K562 (cell line): ENCODE data around the gene ERC2. TPM values are rescaled to one million over a fixed set of nuclear protein-coding genes. Genes with fewer than 3 reads are reported as not detected.

Source experiments
- ATAC-seq: fragments of 200-7000 bp; cut with Tn5 transposase; 3 replicates; pipeline ENCODE4 v1.9.1; 2020; ENCODE audit warnings: moderate library complexity
- BruUV-seq: library from RNA; stranded (reverse); fragments of 400-500 nt; replicated peaks from 2 replicates; lab custom pipeline; 2021; lab: Mats Ljungman, UMichigan
- CTCF ChIA-PET: fragments of 300-600 bp; formaldehyde crosslinking; extraction: SDS; loops from one replicate; lab custom pipeline; 2021; ENCODE audit warnings: low intra/inter-chr PET ratio; lab: Yijun Ruan, JAX
- POLR2A ChIA-PET: fragments of 300-600, 350-650 bp; sonication (Branson Sonifier 250); formaldehyde crosslinking; extraction: SDS; loops from one replicate; lab custom pipeline; 2021; ENCODE audit warnings: antibody characterized with exemption, inconsistent platforms; lab: Yijun Ruan, JAX
- DNase-seq, 4 experiments: peaks; one replicate each; pipeline versions ENCODE4 v3.0.0 to v3.0.0-alpha.2; 2011 to 2018; ENCODE audit warnings: low spot score in 3 of 4, mixed read lengths in 3 of 4; ENCODE audit errors: extremely low read depth in 1 of 4
- FAIRE-seq: peaks from 2 replicates; lab custom pipeline; 2011; peaks lifted over from hg19 to GRCh38; lab: Jason Lieb, UNC
- H2AFZ ChIP-seq: 2 replicates; pipeline ENCODE4 v1.6.0; 2011; ENCODE audit warnings: low read depth, low read length, control low read depth, inconsistent platforms
- H3K27ac ChIP-seq: fragments of 200-600 bp; 3 replicates; pipeline ENCODE4 v1.8.0; 2011; ENCODE audit warnings: low read depth, mild to moderate bottlenecking, control low read depth, inconsistent platforms, low read length, moderate library complexity, mixed read lengths; ENCODE audit errors: extremely low read depth
- H3K27me3 ChIP-seq, 2 experiments: fragments of 300-600 bp in 1 of 2; 2 replicates in 1 of 2; 3 replicates in 1 of 2; pipeline versions ENCODE4 v1.6.0 to v1.8.0; 2011; ENCODE audit warnings: inconsistent platforms in 2 of 2, low read length in 2 of 2, mild to moderate bottlenecking in 1 of 2, mixed read lengths in 1 of 2, moderate library complexity in 1 of 2; ENCODE audit not compliant: control insufficient read depth in 2 of 2, insufficient read depth in 2 of 2
- H3K36me3 ChIP-seq: fragments of 300-600 bp; 3 replicates; pipeline ENCODE4 v1.8.0; 2011; ENCODE audit warnings: mild to moderate bottlenecking, low read length, inconsistent platforms; ENCODE audit not compliant: control insufficient read depth, insufficient read depth
- H3K4me1 ChIP-seq, 2 experiments: fragments of 200-600 bp in 1 of 2; replicated peaks in 1 of 2; 2 replicates in 1 of 2; 3 replicates in 1 of 2; pipeline versions ENCODE4 v1.5.1 to v1.8.0; 2011; ENCODE audit warnings: inconsistent platforms in 2 of 2, low read length in 2 of 2, mild to moderate bottlenecking in 1 of 2, mixed read lengths in 1 of 2, moderate library complexity in 1 of 2; ENCODE audit not compliant: control insufficient read depth in 2 of 2, insufficient read depth in 2 of 2
- H3K4me2 ChIP-seq: 2 replicates; pipeline ENCODE4 v1.6.1; 2011; ENCODE audit warnings: low read length, control low read depth, inconsistent platforms, mixed read lengths; ENCODE audit not compliant: insufficient read depth
- H3K4me3 ChIP-seq: fragments of 200-600 bp; sonication (generic), shearing (Covaris generic); 2 replicates; pipeline ENCODE4 v1.5.1; 2016; ENCODE audit warnings: control low read depth, inconsistent platforms
- H3K79me2 ChIP-seq: fragments of 200-600 bp; 3 replicates; pipeline ENCODE4 v1.8.0; 2011; ENCODE audit warnings: low read length, inconsistent platforms; ENCODE audit not compliant: control insufficient read depth, insufficient read depth
- H3K9ac ChIP-seq, 2 experiments: 2 replicates each; pipeline versions ENCODE4 v1.6.0 to v1.6.1; 2011; ENCODE audit warnings: low read depth in 2 of 2, low read length in 2 of 2, control low read depth in 1 of 2, inconsistent platforms in 1 of 2, mild to moderate bottlenecking in 1 of 2, mixed read lengths in 1 of 2; ENCODE audit not compliant: insufficient read depth in 1 of 2
- H3K9me1 ChIP-seq: one replicate; pipeline ENCODE4 v1.6.0; 2011; ENCODE audit warnings: inconsistent platforms, mild to moderate bottlenecking, low read length, moderate library complexity; ENCODE audit not compliant: control insufficient read depth, insufficient read depth
- H3K9me3 ChIP-seq: replicated peaks from 2 replicates; pipeline ENCODE4 v1.5.1; 2011; ENCODE audit warnings: low read depth, low read length, inconsistent platforms; ENCODE audit not compliant: control insufficient read depth, insufficient read depth
- H4K20me1 ChIP-seq: replicated peaks from 2 replicates; pipeline ENCODE4 v1.6.1; 2011; ENCODE audit warnings: low read length, inconsistent platforms, mixed read lengths; ENCODE audit not compliant: control insufficient read depth, insufficient read depth
- CCAR2 ChIP-seq: fragments of 200-400 bp; formaldehyde crosslinking; IDR thresholded peaks from 2 replicates; pipeline ENCODE4 v1.6.1; 2017; ENCODE audit warnings: mild to moderate bottlenecking, low read depth, low read length
- DACH1 ChIP-seq: fragments of 450-650 bp; IDR thresholded peaks from 2 replicates; pipeline ENCODE4 v1.6.1; 2018; ENCODE audit not compliant: partially characterized antibody
- ELF2 ChIP-seq: fragments of 250-450 bp; sonication (Bioruptor Pico); IDR thresholded peaks from 2 replicates; pipeline ENCODE4 v1.5.0; 2021; ENCODE audit warnings: mild to moderate bottlenecking
- NR4A1 ChIP-seq, 2 experiments: fragments of 250-450 bp in 1 of 2; fragments of 450-650 bp in 1 of 2; sonication (Bioruptor Pico) in 1 of 2; IDR thresholded peaks; 2 replicates each; pipeline versions ENCODE4 v1.4.0 to v1.6.1; 2016 to 2020; ENCODE audit warnings: mild to moderate bottlenecking in 2 of 2, missing compliant biosample characterization in 1 of 2, missing genetic modification characterization in 1 of 2, moderate library complexity in 1 of 2
- PHF21A ChIP-seq: fragments of 450-650 bp; IDR thresholded peaks from 2 replicates; pipeline ENCODE4 v1.6.1; 2017; ENCODE audit warnings: low read depth, borderline replicate concordance
- POU5F1 ChIP-seq: fragments of 150-350 bp; IDR thresholded peaks from 2 replicates; pipeline ENCODE4 v1.6.1; 2014; ENCODE audit warnings: borderline replicate concordance, low read length, low read depth, mild to moderate bottlenecking; ENCODE audit not compliant: partially characterized antibody
- RBM17 ChIP-seq: fragments of 200-400 bp; formaldehyde crosslinking; IDR thresholded peaks from 2 replicates; pipeline ENCODE4 v1.6.1; 2017; ENCODE audit warnings: low read depth, mild to moderate bottlenecking, low read length, borderline replicate concordance
- RFX7 ChIP-seq: fragments of 250-450 bp; sonication (Bioruptor Pico); IDR thresholded peaks from 2 replicates; pipeline ENCODE4 v1.5.1; 2021; ENCODE audit warnings: mild to moderate bottlenecking
- SMARCE1 ChIP-seq: fragments of 450-650 bp; IDR thresholded peaks from 2 replicates; pipeline ENCODE4 v1.7.1; 2016; ENCODE audit warnings: mild to moderate bottlenecking
- TAF9B ChIP-seq: fragments of 450-650 bp; IDR thresholded peaks from 2 replicates; pipeline ENCODE4 v1.6.1; 2018; ENCODE audit warnings: mild to moderate bottlenecking; ENCODE audit not compliant: partially characterized antibody
- ZNF507 ChIP-seq: conservative IDR thresholded peaks from 2 replicates; pipeline ENCODE4 v1.6.1; 2017; ENCODE audit warnings: missing genetic modification characterization, missing compliant biosample characterization
- WGBS: fragments of 100-300 bp; shearing (Covaris generic); methylation state at CpG from one replicate; pipeline ENCODE4 v1.1.6; 2016; ENCODE audit warnings: low coverage, mixed read lengths; ENCODE audit not compliant: insufficient coverage; ENCODE audit errors: missing lambda C conversion rate; 5-methylcytosine and 5-hydroxymethylcytosine counted together
- in situ Hi-C: fragments of 300-500 bp; cut with MboI; formaldehyde crosslinking; loops from 4 replicates; pipeline ENCODE4 v1.15.0; 2018; ENCODE audit warnings: inconsistent platforms, mixed read lengths
- intact Hi-C: fragments of 100-400 bp; cut with micrococcal nuclease; formaldehyde crosslinking; loops from 2 replicates; pipeline ENCODE4 v1.14.2; 2022
- polyA plus RNA-seq, 8 experiments: library from polyadenylated mRNA; depleted of rRNA in 4 of 8; stranded (reverse) in 5 of 8; unstranded in 3 of 8; fragments of >200 nt; fragmentation: Nextera tagmentation in 2 of 8; fragmentation: Illumina TruSeq in 1 of 8; extraction: Ambion mirVana in 2 of 8; extraction: Trizol in 1 of 8; gene quantifications; 2 replicates each; pipeline versions ENCODE4 v1.2.1 to v1.2.3, GENCODE V29; 2011 to 2014; ENCODE audit warnings: inconsistent platforms in 1 of 8, missing spikeins in 1 of 8
- total RNA-seq, 7 experiments: library from RNA; depleted of rRNA in 6 of 7; stranded (reverse); fragments of >200 nt in 6 of 7; fragmentation: Illumina TruSeq in 2 of 7; extraction: Trizol in 2 of 7; gene quantifications; 2 replicates each; pipeline versions ENCODE4 v1.2.1 to v1.2.3, GENCODE V29; 2011 to 2021; ENCODE audit warnings: low replicate concordance in 1 of 7
- TF ChIP-seq, protein P1 (sequence below): fragments of 200-600 bp; sonication (generic); IDR thresholded peaks from one replicate; pipeline ENCODE4 v1.6.1; 2012; ENCODE audit warnings: mild to moderate bottlenecking, low read depth, low read length, inconsistent platforms

The ERC2 gene
- total and polyA plus RNA-seq, 9 of the 15 experiments (the other 6 are each of a cell fraction or from before 2014, with no cell fraction given), result 0.04 to 0.18 (median 0.07) TPM; not detected in 2

DNA sequence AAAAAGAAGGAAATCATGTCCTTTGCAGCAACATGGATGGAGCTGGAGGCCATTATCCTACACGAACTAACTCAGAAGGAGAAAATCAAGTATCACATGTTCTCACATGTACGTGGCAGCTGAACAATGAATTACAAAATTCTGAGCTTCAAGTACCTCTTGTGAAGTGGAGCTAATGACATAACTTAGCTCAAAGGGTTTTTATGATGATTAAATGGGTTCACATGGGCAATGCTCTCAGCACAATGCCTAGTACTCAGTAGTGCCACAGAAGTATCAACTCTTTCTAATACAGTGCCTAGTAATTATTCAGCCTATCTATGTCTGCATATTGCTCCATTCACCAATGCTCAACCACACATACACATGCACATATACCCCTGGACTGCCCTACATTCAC, 573.7 kb downstream of the ERC2 start:
- H3K9me1 ChIP-seq, result no peaks in the 10 kb centered on the region
- POLR2A ChIA-PET, result interaction anchor here (0.6 kb wide), 1 partner anchor 19 kb away, joined by 3 read pairs; no protein-coding TSS in a partner anchor
- H3K4me3 ChIP-seq, result no peak overlapping the region
- no peaks in the 10 kb centered on the region for H3K36me3 ChIP-seq
- H3K27ac ChIP-seq, result no peak overlapping the region
- H3K9ac ChIP-seq, result no peak overlapping the region
- no peak overlapping the region for H2AFZ ChIP-seq
- intact Hi-C loops (no loop called here), in situ Hi-C loops (no loop called here)
- DNase-seq (no peak), ATAC-seq (no peak), FAIRE-seq (no peak)
- 0% methylated on average over 2 of the region's 2 CpGs for WGBS
- no peaks in the 10 kb centered on the region for H3K9me3 ChIP-seq
- BruUV-seq, result no TSS peak
- no peaks in the 10 kb centered on the region for H3K27me3 ChIP-seq
- no peak overlapping the region for H3K4me2 ChIP-seq
- no peaks in the 10 kb centered on the region for H3K4me1 ChIP-seq
- CTCF ChIA-PET, result no interaction called here
- H3K79me2 ChIP-seq, result no peaks in the 10 kb centered on the region
- no peaks in the 10 kb centered on the region for H4K20me1 ChIP-seq
- TF ChIP-seq CCAR2, result no peak
- no peak for TF ChIP-seq POU5F1
- TF ChIP-seq PHF21A, result no peak
- TF ChIP-seq ZNF507, result no peak
- TF ChIP-seq ELF2, result no peak
- no peak for TF ChIP-seq RFX7
- no peak for TF ChIP-seq SMARCE1
- no peak for TF ChIP-seq DACH1
- no peak for TF ChIP-seq NR4A1 (CRISPR knock-in tag; IDR thresholded peaks at IDR 0.05)
- TF ChIP-seq NR4A1 (tag; IDR thresholded peaks at IDR 0.05), result no peak
- TF ChIP-seq, protein P1, sequence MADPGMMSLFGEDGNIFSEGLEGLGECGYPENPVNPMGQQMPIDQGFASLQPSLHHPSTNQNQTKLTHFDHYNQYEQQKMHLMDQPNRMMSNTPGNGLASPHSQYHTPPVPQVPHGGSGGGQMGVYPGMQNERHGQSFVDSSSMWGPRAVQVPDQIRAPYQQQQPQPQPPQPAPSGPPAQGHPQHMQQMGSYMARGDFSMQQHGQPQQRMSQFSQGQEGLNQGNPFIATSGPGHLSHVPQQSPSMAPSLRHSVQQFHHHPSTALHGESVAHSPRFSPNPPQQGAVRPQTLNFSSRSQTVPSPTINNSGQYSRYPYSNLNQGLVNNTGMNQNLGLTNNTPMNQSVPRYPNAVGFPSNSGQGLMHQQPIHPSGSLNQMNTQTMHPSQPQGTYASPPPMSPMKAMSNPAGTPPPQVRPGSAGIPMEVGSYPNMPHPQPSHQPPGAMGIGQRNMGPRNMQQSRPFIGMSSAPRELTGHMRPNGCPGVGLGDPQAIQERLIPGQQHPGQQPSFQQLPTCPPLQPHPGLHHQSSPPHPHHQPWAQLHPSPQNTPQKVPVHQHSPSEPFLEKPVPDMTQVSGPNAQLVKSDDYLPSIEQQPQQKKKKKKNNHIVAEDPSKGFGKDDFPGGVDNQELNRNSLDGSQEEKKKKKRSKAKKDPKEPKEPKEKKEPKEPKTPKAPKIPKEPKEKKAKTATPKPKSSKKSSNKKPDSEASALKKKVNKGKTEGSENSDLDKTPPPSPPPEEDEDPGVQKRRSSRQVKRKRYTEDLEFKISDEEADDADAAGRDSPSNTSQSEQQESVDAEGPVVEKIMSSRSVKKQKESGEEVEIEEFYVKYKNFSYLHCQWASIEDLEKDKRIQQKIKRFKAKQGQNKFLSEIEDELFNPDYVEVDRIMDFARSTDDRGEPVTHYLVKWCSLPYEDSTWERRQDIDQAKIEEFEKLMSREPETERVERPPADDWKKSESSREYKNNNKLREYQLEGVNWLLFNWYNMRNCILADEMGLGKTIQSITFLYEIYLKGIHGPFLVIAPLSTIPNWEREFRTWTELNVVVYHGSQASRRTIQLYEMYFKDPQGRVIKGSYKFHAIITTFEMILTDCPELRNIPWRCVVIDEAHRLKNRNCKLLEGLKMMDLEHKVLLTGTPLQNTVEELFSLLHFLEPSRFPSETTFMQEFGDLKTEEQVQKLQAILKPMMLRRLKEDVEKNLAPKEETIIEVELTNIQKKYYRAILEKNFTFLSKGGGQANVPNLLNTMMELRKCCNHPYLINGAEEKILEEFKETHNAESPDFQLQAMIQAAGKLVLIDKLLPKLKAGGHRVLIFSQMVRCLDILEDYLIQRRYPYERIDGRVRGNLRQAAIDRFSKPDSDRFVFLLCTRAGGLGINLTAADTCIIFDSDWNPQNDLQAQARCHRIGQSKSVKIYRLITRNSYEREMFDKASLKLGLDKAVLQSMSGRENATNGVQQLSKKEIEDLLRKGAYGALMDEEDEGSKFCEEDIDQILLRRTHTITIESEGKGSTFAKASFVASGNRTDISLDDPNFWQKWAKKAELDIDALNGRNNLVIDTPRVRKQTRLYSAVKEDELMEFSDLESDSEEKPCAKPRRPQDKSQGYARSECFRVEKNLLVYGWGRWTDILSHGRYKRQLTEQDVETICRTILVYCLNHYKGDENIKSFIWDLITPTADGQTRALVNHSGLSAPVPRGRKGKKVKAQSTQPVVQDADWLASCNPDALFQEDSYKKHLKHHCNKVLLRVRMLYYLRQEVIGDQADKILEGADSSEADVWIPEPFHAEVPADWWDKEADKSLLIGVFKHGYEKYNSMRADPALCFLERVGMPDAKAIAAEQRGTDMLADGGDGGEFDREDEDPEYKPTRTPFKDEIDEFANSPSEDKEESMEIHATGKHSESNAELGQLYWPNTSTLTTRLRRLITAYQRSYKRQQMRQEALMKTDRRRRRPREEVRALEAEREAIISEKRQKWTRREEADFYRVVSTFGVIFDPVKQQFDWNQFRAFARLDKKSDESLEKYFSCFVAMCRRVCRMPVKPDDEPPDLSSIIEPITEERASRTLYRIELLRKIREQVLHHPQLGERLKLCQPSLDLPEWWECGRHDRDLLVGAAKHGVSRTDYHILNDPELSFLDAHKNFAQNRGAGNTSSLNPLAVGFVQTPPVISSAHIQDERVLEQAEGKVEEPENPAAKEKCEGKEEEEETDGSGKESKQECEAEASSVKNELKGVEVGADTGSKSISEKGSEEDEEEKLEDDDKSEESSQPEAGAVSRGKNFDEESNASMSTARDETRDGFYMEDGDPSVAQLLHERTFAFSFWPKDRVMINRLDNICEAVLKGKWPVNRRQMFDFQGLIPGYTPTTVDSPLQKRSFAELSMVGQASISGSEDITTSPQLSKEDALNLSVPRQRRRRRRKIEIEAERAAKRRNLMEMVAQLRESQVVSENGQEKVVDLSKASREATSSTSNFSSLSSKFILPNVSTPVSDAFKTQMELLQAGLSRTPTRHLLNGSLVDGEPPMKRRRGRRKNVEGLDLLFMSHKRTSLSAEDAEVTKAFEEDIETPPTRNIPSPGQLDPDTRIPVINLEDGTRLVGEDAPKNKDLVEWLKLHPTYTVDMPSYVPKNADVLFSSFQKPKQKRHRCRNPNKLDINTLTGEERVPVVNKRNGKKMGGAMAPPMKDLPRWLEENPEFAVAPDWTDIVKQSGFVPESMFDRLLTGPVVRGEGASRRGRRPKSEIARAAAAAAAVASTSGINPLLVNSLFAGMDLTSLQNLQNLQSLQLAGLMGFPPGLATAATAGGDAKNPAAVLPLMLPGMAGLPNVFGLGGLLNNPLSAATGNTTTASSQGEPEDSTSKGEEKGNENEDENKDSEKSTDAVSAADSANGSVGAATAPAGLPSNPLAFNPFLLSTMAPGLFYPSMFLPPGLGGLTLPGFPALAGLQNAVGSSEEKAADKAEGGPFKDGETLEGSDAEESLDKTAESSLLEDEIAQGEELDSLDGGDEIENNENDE, result no peak
- TF ChIP-seq RBM17, result no peak
- TF ChIP-seq TAF9B, result no peak
